Pancreas (tissue), 10 donors: Measurements from ENCODE around the gene SLC2A5. TPM values are rescaled to one million over a fixed set of nuclear protein-coding genes. Genes with fewer than 3 reads are reported as not detected.

ENCODE experiments used
- ATAC-seq, 4 donors: fragments of 200-7000 bp; cut with Tn5 transposase; one replicate each; pipeline versions ENCODE4 v1.8.0 to v1.9.1; 2020; ENCODE audit warnings: mild to moderate bottlenecking in 4 of 4, moderate library complexity in 4 of 4
- DNase-seq, 6 donors: peaks; one replicate each; pipeline ENCODE4 v3.0.0-alpha.2; 2020
- FAIRE-seq: peaks from 2 replicates; lab custom pipeline; 2012; peaks lifted over from hg19 to GRCh38; lab: Jason Lieb, UNC
- H3K27ac ChIP-seq, 4 donors: fragments of 200-600 bp; sonication (generic); 1 replicate in 3 of 4; 2 replicates in 1 of 4; pipeline versions ENCODE4 v1.5.0 to v1.8.0; 2020
- H3K27me3 ChIP-seq, 4 donors: fragments of 200-600 bp; one replicate each; pipeline ENCODE4 v1.8.0; 2021
- H3K36me3 ChIP-seq, 3 donors: fragments of 200-600 bp; sonication (generic) in 1 of 3; one replicate each; pipeline versions ENCODE4 v1.5.0 to v1.8.0; 2020 to 2021
- H3K4me1 ChIP-seq, 3 donors: fragments of 200-600 bp; one replicate each; pipeline ENCODE4 v1.8.0; 2021
- H3K4me3 ChIP-seq, 4 donors: fragments of 200-600 bp; sonication (generic) in 2 of 4; one replicate each; pipeline versions ENCODE4 v1.5.0 to v1.8.0; 2020 to 2021
- H3K9me3 ChIP-seq, 4 donors: fragments of 200-600 bp; one replicate each; pipeline ENCODE4 v1.8.0; 2021
- WGBS, 2 donors: extraction: QIAGEN DNeasy Blood & Tissue Kit; methylation state at CpG; one replicate each; pipeline ENCODE4 v1.1.7; 2013; 5-methylcytosine and 5-hydroxymethylcytosine counted together
- intact Hi-C, 3 donors: fragments of 100-400 bp; cut with DNase I; formaldehyde crosslinking; loops; one replicate each; pipeline versions ENCODE4 v1.11.1 to v1.14.2; 2022
- polyA plus RNA-seq, 2 donors: library from polyadenylated mRNA; stranded (reverse); fragments of 200-250 nt; gene quantifications; one replicate each; pipeline ENCODE4 v1.2.3, GENCODE V29; 2013
- total RNA-seq, 6 donors: library from RNA; stranded (reverse); fragmentation: NEBNext Ultra II Directional in 4 of 6; extraction: Animal tissue kit (Norgen Biotek cat#: 25700) in 4 of 6; gene quantifications; one replicate each; pipeline versions ENCODE4 v1.2.1 to v1.2.4, GENCODE V29; 2021 to 2023
- TF ChIP-seq, protein P1 (sequence below), 4 donors: fragments of 200-600 bp; sonication (generic) in 3 of 4; IDR thresholded peaks; one replicate each; pipeline versions ENCODE4 v1.5.0 to v1.8.0; 2021; ENCODE audit warnings: antibody characterized with exemption in 4 of 4
- donor health status: healthy with polysubstance abuse.
- donor health status: DM: no; HTN: no; CAD: no; lungs with moderate emphysema.
- donor health status: DM: no; HTN: no; CAD: no.
- donor health status: control.
- donor health status: control.
- donor health status: Bipolar disorder and iron deficiency.
- donor health status: DM: yes; HTN: yes; CAD: no.
- donor health status: DM: no; HTN: no; CAD: no.
- donor health status: DM: no; HTN: no; CAD: no.
- donor health status: DM: yes; HTN: yes; CAD: no.

SLC2A5 gene
- total RNA-seq (1 to 10 TPM in 3 of 6 donors, under 1 TPM in 3; 0.14 to 4.4 (median 0.91) TPM), polyA plus RNA-seq (under 1 TPM; 0.16 to 0.19 TPM)

DNA sequence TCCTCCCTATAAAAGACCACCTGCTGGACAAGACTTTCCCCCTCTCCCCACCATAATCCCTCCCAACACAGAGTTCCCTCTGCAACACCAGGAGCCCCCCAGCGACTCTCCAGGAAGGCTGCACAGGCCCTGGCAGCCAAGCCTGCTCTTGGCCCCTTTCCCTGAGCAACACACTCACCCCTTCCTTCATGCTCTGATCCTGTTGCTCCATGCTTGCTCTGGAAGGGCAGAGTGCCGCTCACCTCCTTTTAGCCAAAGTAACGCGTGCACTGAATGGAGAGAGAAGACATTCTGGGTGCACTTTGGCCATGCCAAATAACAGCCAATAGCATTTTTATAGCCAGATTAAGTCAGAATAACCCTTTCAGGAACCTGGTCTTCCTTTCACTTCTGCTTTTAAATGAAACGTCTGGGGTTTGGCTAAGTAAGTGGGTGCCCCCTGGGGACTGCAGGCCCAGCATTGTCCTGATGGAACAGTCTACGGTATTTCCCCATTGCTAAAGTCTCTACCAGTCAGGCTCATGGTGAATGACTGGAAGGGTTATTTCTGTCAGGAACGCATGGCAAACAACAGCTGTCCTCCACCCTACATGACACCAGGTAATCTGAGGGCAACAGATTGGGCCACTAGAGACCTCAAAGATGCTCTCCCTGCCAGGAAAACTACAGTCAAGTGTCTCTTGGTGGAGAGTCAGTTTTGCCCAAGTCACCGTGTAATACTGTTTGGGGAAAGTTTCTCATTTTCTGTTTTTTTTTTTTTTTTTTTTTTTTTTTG is at the start of gene SLC2A5:
SLC2A5 (minus strand) TSS at position 310 of the 775 bp plus-strand sequence; CDS start at position 211, 99 bp downstream.
- 67 to 71% methylated on average over 8 of the region's 8 CpGs for WGBS, 2 donors
- Histone ChIP-seq H3K4me1 (no peaks in the 10 kb centered on the region), H3K4me3 (peak within 1 kb of the TSS in 1 of 4 donors; percentile 10), H3K36me3 (no peaks in the 10 kb centered on the region), H3K9me3 (no peaks in the 10 kb centered on the region), H3K27me3 (no peaks in the 10 kb centered on the region), H3K27ac (no peak within 1 kb of the TSS)
- intact Hi-C loops, result no loop called here
- TF ChIP-seq, protein P1, sequence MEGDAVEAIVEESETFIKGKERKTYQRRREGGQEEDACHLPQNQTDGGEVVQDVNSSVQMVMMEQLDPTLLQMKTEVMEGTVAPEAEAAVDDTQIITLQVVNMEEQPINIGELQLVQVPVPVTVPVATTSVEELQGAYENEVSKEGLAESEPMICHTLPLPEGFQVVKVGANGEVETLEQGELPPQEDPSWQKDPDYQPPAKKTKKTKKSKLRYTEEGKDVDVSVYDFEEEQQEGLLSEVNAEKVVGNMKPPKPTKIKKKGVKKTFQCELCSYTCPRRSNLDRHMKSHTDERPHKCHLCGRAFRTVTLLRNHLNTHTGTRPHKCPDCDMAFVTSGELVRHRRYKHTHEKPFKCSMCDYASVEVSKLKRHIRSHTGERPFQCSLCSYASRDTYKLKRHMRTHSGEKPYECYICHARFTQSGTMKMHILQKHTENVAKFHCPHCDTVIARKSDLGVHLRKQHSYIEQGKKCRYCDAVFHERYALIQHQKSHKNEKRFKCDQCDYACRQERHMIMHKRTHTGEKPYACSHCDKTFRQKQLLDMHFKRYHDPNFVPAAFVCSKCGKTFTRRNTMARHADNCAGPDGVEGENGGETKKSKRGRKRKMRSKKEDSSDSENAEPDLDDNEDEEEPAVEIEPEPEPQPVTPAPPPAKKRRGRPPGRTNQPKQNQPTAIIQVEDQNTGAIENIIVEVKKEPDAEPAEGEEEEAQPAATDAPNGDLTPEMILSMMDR (IDR thresholded peaks at IDR 0.05), result no peak
- ATAC-seq, result peak in 2 of 4 donors; percentile 50 to 59
- FAIRE-seq, result no peak
- no peak for DNase-seq

- intact Hi-C loops, result no loop called here
- H3K4me3 ChIP-seq, result no peak overlapping the region
- DNase-seq, result no peak
- no peaks in the 10 kb centered on the region for H3K4me1 ChIP-seq
- FAIRE-seq, result no peak
- H3K36me3 ChIP-seq, result no peaks in the 10 kb centered on the region
- H3K27ac ChIP-seq, result no peak overlapping the region
- WGBS, 2 donors, result 51 to 52% methylated on average over 7 of the region's 7 CpGs
- no peaks in the 10 kb centered on the region for H3K9me3 ChIP-seq
- no peaks in the 10 kb centered on the region for H3K27me3 ChIP-seq
- peak in 1 of 4 donors; percentile 24 for ATAC-seq
- TF ChIP-seq, protein P1 (IDR thresholded peaks at IDR 0.05), result no peak
Observed at GRCh38 chr1:9118186-9118585, 48.8 kb upstream of the SLC2A5 start.

DNA sequence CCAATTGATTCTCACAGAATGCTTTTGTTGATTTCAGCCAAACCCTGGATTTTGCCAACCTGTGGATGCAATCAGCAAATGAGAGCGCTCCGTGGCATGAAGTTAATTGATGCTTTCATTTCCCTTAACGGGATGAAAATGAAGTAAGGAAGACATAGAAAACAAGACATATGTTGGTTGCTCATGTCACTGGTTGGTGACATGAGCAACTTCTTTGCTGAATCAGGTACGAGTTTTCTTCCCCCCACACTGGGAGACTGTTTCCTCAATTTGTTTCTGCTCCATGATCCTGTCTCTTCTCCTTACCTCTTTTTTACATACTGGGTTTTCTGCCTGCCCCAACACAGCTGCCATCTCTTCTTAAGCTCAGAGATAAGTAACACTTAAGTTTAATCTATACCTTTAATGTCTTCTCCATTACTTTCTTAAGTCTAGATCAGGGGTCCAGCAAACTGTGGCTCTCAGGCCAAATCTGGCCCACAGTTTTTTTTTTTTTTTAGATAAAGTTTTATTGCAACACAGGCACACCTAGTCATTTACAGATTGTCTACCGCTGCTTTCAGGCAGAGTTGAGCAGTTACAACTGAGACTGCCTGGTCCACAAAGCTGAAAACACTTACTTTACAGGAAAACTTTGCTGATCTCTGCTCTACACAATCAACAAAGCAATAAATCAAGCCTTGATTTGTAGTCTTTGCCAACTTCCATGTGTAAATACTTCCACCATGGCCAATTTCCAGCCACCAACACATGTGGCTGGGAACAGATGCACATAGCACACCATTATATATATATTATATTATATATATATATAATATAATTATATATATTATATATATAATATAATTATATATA is 46.1 kb upstream of the SLC2A5 start:
- ATAC-seq (peak; percentile 10 to 59 (median 46)), DNase-seq (peak in 1 of 6 donors; percentile 39), FAIRE-seq (no peak)
- Histone ChIP-seq H3K36me3 (no peaks in the 10 kb centered on the region), H3K9me3 (no peaks in the 10 kb centered on the region), H3K27me3 (no peaks in the 10 kb centered on the region), H3K4me3 (no peak overlapping the region), H3K27ac (peak overlapping the region in 2 of 4 donors; percentile 37 to 60), H3K4me1 (no peaks in the 10 kb centered on the region)
- TF ChIP-seq, protein P1 (IDR thresholded peaks at IDR 0.05), result no peak
- WGBS, 2 donors, result 79 to 83% methylated on average over 5 of the region's 5 CpGs
- intact Hi-C loops, result no loop called here

DNA sequence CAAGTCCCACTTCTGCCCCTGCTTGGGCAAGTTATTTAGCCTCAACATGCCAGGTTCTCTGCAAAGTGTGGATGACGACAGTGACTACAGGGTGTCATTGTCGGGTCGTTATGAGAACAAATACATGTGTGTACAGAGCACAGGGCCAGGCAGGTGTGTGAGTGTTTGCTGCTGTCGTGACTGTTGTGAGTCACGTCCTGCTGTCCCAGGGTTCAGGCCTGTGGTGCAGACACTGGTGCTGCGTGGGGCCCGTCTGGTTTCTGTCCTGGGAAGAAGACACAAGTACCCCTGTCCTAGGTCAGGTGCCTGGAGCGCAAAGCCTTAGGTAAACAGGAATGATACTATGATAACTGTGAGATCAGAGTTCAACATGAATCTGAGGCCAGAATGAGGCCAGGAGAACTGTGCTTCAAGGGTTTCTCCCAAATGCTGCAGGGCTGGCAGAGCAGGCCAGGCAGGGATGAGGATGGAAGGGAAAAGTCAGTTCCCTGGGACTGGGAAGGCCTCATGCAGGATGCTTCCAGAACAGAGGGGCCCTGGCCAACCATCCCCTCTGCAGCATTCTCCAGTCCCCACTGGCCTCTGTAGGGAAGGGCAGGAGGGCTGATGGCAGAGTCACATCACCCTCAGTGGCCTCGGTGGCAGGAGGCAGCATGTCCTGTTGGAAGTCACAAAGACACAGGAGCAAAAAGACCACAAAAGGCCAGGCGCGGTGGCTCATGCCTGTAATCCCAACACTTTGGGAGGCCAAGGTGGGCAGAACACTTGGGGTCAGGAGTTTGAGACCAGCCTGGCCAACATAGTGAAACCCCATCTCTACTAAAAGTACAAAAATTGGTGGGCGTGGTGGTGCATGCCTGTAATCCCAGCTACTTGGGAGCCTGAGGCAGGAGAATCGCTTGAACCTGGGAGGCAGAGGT is 43.8 kb upstream of the SLC2A5 start:
- Histone ChIP-seq H3K27me3 (no peaks in the 10 kb centered on the region), H3K36me3 (no peaks in the 10 kb centered on the region), H3K4me1 (no peaks in the 10 kb centered on the region), H3K27ac (no peak overlapping the region), H3K4me3 (no peak overlapping the region), H3K9me3 (no peaks in the 10 kb centered on the region)
- intact Hi-C loops, result loop anchor here in 2 of 3 donors (5.0 kb wide), 1 partner anchor 84 kb away; no protein-coding TSS in a partner anchor
- no peak for FAIRE-seq
- ATAC-seq, result no peak
- DNase-seq, result no peak
- TF ChIP-seq, protein P1 (IDR thresholded peaks at IDR 0.05), result no peak
- 82 to 84% methylated on average over 13 of the region's 13 CpGs for WGBS, 2 donors
